Measurements from ENCODE around the gene AFF3.

The AFF3 gene

GRCh38 chr2:99496021-99496420 lies 646.4 kb downstream of the AFF3 start:
- no peak for DNase-seq

All from stimulated activated naive CD4-positive, alpha-beta T cell treated with Interleukin-2 at 50 U/mL for 16 hours (primary cell).